LNCaP clone FGC (cell line): ENCODE data around the gene ARPP21.

Source experiments
- DNase-seq: peaks from one replicate; pipeline ENCODE4 v3.0.0-alpha.2; 2011; ENCODE audit warnings: low read depth
- H3K4me3 ChIP-seq: 2 replicates; pipeline ENCODE4 v1.5.1; 2011; ENCODE audit warnings: mild to moderate bottlenecking, low read depth, low read length, control low read depth
- TF ChIP-seq, protein P1 (sequence below): IDR thresholded peaks from 2 replicates; pipeline ENCODE4 v1.5.1; 2012; ENCODE audit warnings: mild to moderate bottlenecking; ENCODE audit not compliant: control insufficient read depth, insufficient read depth; ENCODE audit errors: extremely low read depth

Gene ARPP21

DNA sequence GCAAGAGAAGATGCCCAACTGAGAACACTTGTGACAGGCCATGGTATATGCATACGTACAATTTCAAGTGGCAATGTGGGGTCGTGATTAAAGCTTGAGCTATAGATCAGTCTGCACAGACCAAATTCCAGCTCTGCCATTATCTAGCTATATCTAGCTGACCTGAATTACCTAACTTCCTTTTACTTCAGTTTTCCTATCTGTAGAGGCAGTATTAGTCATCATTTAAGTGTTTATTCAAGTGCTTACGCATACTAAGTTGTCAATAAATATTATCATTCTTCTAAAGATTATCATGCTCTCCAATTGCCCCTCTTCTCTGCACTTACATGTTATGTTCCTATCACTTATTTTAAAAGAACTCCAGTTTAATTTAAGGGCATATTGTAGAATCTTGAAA is 87.9 kb downstream of the ARPP21 start:
- TF ChIP-seq, protein P1, sequence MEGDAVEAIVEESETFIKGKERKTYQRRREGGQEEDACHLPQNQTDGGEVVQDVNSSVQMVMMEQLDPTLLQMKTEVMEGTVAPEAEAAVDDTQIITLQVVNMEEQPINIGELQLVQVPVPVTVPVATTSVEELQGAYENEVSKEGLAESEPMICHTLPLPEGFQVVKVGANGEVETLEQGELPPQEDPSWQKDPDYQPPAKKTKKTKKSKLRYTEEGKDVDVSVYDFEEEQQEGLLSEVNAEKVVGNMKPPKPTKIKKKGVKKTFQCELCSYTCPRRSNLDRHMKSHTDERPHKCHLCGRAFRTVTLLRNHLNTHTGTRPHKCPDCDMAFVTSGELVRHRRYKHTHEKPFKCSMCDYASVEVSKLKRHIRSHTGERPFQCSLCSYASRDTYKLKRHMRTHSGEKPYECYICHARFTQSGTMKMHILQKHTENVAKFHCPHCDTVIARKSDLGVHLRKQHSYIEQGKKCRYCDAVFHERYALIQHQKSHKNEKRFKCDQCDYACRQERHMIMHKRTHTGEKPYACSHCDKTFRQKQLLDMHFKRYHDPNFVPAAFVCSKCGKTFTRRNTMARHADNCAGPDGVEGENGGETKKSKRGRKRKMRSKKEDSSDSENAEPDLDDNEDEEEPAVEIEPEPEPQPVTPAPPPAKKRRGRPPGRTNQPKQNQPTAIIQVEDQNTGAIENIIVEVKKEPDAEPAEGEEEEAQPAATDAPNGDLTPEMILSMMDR: no peak
- no peak overlapping the region for H3K4me3 ChIP-seq
- no peak for DNase-seq

DNA sequence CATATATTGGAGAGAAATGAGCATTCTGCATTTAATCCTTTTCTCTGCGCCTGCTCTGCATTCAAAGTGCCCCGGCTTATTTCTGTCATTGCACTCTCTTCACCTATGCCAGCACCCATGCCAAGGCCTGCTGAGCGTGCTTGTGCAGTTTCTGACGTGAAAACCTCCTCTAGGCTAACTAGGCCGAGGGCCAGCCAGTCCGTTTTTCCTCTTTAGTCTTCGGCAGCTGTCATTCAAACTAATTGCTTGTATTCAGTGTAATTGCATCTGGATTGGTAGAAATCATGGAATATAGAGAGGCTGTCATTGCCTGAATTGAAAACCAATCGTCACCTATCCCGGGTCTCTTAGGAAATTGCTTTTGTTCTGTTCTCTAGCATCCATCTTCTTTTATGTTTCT is 94.0 kb downstream of the ARPP21 start:
- TF ChIP-seq, protein P1: no peak
- H3K4me3 ChIP-seq: no peak overlapping the region
- DNase-seq: peak; percentile 1

DNA sequence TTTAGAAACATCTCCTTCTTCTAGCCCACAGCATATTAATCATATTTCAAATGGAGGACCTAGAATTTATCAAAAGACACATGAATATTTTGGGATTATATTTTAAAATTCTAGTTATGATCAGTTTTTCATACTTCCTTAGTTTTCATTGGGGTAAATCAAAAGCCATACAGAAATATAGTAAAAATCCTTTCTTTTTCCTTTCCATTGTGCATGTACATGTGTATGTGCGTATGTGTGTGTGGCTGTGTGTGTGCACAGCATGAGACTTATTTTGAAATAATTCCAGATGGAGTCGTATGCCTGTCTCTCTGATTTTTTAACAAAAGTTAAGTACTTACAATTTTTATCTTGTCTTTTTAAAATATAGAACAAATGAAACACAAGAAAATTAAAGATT is 94.5 kb downstream of the ARPP21 start:
- TF ChIP-seq, protein P1: no peak
- DNase-seq: no peak
- H3K4me3 ChIP-seq: no peak overlapping the region

DNA sequence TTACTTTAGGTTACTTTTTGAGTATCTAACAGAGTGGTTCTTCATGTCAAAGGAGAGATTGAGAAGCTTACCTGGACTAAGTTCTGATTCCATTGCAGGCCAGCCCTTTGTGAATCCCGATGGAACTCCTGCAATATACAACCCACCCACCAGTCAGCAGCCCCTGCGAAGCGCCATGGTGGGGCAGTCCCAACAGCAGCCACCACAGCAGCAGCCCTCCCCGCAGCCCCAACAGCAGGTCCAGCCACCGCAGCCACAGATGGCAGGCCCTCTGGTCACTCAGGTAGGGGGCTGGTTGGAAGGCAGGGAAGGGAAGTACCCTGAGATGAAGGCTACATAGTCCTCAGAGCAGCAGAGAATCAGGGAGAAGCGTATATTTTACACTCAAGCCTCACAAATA is 97.8 kb downstream of the ARPP21 start:
- H3K4me3 ChIP-seq: no peak overlapping the region
- TF ChIP-seq, protein P1: no peak
- no peak for DNase-seq

DNA sequence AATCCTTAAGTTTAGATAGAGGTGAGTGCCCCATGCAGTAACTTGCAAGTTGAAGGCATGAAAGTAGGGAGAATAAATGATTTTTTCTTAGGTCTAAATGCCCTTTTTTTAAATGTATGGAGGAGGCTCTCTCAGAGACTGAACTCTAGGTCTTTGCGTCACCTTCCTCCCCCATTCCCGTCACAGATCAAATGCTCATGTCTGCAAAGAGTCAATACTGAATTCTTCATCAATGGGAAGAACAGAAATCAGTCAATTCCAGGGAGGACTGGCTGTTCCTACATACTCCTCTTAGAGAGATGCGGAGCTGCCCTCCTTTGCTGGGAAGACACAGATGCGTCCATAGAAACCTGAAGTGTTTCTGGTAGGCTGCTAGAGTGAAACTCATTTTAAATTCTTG is 98.2 kb downstream of the ARPP21 start:
- H3K4me3 ChIP-seq: no peak overlapping the region
- DNase-seq: no peak
- TF ChIP-seq, protein P1: no peak

DNA sequence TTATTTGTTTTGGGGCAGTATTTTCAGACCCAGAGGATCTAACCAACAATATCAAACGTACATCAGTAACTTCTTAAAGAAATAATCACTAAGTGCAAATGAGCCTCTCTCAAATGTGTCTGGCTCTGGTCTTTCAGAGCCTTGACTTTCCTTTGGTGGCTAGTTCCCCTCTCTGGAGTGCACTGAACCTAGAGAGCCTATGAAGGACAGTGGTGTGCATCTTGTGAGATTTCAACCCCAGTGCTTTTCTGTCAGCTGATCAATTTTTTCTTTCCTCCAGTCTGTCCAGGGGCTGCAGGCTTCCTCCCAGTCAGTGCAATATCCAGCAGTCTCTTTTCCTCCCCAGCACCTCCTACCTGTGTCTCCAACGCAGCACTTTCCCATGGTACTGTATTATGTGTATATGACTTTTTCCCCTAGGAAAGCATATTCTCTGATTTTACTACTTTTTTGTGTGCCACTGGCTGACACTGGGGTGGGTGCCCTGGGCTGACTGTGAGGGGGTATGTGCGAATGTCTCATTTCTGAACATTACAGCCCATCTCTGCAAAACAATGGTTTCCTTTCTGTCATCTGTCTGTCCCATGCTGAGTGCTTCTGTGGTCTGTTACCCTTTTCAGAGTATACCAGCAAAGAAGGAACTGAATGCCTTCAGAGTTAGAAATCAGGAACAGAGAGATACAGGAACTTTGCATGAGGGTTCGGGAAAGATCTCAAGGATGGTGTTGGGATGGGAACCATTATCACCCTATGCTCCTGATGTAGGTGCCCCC is 98.8 kb downstream of the ARPP21 start:
- no peak overlapping the region for H3K4me3 ChIP-seq
- TF ChIP-seq, protein P1: no peak
- no peak for DNase-seq
